ENCODE results near the gene NXF2. TPM values are rescaled to one million over a fixed set of nuclear protein-coding genes. Genes with fewer than 3 reads are reported as not detected.
"Not testable (repeated sequence)": the region's sequence is repeated elsewhere in the genome, so short reads cannot be mapped to it uniquely, and the experiment has no call there.

The NXF2 gene
- not detected in 2 replicates for total RNA-seq

DNA sequence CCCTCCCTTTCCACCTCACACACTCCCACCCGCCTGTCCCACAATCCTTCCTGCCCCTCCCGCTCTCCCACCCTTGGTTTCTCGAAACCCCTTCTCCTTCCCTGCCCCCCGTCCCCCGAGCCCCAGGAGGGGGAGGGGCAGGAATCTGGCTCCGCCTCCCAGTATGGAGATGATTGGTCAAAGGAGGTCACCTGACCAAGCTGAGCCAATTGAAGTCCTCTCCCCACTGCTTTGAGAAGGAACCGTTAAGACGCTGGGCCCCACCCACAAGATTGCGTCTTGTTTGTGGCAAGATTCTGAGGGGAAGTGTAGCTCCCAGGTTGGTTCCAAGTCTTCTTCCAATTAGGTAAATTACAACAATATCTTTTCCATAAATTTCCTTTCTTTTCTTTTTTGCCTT, at the start of gene NXF2:
NXF2 (plus strand) TSS at position 275 of the 400 bp plus-strand sequence. CDS start 59,912 bp downstream, outside the sequence.
- intact Hi-C loops (cut with micrococcal nuclease) = not testable (repeated sequence)

GRCh38 chrX:102207940-102208339, 39.0 kb upstream of the NXF2 start:
- intact Hi-C loops (cut with micrococcal nuclease) = not testable (repeated sequence)

- intact Hi-C loops (cut with micrococcal nuclease) = not testable (repeated sequence)
These were observed 32.0 kb upstream of the NXF2 start, which contains the start of gene TCP11X1 for GRCh38 chrX:102214986-102215385. TSS of gene TCP11X1 (plus strand) at chrX:102215301.

DNA sequence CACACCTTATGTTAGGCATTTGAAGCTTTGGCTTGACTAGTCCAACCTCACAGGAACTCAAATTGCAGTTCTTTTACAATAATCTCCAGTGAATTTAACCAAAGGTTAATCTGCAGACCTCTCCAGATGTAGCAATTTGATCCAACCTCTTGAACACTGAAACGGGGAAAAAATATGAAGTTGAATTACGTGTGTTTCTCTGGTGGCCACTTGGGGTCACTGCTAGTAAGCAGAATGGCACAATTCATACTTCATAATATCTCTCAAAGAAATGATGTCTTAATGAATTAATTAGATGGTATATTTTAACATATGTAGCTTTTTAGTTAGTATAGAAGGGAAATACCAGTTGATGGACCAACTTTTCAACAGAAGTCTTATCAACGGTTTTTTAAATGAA, 30.5 kb upstream of the NXF2 start:
- intact Hi-C loops (cut with micrococcal nuclease) = not testable (repeated sequence)

- intact Hi-C loops (cut with micrococcal nuclease) = not testable (repeated sequence)
These were observed 11.3 kb upstream of the NXF2 start for GRCh38 chrX:102235678-102236077.

DNA sequence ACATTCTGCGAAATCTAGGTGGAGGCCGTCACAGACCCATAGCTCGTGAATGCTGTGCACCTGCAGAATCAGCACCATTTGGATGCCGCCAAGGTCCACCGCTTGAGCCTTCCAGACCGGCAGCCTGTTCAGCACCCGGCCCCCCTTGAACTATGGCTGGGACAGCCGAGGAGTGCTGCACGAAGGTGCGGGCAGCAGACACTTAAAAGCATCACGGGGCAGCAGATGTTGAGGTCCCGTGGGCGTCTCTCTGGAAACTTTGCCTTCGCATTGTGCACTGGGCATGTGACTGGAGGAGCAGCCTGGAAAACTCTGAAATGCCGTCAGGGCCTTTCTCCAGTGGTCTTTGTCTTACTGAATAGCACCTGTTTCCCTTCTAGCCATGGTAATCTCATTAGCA, 6.7 kb upstream of the NXF2 start:
- intact Hi-C loops (cut with micrococcal nuclease) = not testable (repeated sequence)

DNA sequence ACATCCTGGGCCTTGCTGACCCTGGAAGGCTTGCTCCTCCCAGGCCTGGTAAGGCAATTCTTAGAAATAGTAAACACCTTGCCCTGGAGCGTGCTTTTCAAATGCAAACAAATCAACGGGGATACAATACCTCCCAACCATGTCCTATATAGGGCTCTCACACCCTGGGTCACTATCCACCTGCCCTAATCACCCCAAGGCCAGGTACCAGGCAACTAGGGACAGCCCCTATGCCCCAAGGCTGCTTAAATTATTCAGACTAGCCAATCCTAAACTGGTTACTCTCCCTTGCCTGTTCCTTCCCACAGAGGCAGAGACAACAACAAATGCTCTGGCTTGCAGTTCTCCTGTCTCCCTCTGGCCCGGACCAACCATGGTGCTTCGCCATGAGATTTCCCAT, 25.3 kb downstream of the NXF2 start:
- intact Hi-C loops (cut with micrococcal nuclease) = not testable (repeated sequence)

DNA sequence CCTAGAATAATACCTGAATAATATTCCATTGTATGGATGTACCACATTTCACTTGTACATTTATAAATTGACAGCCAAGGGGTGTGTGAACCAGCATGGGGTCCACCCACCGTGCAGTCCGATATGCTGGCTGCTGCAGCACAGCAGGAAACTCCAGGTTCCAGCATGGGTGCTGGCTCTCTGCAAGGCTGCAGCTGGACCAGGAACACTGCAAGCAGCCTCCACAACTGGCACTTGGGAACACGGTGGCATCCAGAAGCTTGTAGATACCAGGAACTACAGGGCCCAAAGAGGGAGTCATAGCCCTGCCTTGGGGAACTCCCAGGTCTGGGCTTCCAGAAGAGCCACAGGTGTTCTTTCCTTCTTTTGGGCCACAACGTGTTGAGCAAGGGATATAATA, 91.2 kb downstream of the NXF2 start:
- intact Hi-C loops (cut with micrococcal nuclease) = no loop called here

GRCh38 chrX:102339312-102340298, 92.6 kb downstream of the NXF2 start:
- intact Hi-C loops (cut with micrococcal nuclease) = no loop called here

GRCh38 chrX:102341867-102342266, 94.9 kb downstream of the NXF2 start:
- intact Hi-C loops (cut with micrococcal nuclease) = no loop called here

DNA sequence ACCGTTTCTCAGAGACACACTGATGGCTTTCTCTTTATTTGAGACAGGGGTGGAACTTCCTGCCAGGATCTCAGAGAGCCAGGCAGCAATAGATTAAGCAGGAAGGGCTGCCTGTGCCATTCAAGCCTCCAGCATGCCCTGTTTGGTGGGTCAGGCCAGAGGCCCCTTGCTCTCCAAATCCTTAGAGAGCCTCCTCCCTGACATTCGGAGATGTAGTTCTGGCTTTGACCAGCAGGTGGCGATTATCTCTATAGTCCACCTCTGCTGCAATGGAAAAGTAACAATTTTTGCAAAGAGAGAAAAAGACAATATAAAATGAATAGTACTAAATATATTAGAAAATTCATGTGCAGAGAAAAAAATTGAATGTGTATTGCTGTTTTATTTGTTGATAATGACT, 98.9 kb downstream of the NXF2 start:
- intact Hi-C loops (cut with micrococcal nuclease) = no loop called here

Other genes with a start within 250 kb of the NXF2 start
- not detected in 2 replicates for gene TCEAL2, start 121.5 kb upstream of the NXF2 start, total RNA-seq
- not detected in 2 replicates for gene TCEAL6, start 104.7 kb upstream of the NXF2 start, total RNA-seq
- gene BEX5, start 91.2 kb upstream of the NXF2 start, total RNA-seq = 1.4 TPM in 2 replicates
- not detected in 2 replicates for gene TCP11X1, start 31.9 kb upstream of the NXF2 start, total RNA-seq
- gene NXF2B, start 192.8 kb downstream of the NXF2 start, total RNA-seq = not detected in 2 replicates
- gene TCP11X2, start 224.6 kb downstream of the NXF2 start, total RNA-seq = not detected in 2 replicates